Measurements from ENCODE around the gene ELAVL4.

DNA sequence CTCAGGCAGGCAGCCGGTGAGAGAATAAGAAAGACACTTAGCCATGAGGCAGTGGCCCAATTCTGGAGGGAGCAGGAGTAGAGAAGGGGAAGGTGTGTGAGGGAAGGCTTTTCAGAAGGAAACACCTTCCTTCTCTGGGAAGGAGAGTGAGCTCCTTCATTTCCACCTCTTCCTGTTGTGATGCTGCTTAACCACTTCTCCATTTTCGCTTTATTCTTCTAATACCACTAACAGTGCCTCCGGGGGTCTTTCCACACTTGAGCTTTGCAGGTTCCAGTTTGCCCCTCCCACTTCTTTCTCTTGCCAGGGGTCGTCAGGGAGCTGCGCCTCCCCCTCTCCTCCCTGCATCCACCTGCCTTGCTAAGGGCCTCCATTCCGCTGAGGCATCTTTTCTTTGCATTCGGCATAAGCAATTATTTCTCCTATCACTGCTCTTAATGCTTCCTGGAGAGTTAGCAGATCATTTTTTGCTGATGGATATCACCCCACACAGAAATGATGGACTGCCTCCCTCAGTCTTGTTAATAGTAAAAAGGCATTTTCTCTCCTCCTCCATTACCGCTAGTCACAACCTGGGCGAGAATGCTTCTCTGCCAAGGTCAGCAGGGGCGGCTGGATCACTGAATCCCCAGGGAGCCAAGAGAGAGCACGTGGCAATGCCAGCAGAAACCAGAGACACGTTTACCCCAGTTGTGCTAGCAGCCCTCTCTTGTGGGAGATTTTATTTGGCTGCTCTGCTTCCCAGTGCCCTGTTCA is 74.8 kb downstream of the ELAVL4 start:
- TF ChIP-seq, protein P1, sequence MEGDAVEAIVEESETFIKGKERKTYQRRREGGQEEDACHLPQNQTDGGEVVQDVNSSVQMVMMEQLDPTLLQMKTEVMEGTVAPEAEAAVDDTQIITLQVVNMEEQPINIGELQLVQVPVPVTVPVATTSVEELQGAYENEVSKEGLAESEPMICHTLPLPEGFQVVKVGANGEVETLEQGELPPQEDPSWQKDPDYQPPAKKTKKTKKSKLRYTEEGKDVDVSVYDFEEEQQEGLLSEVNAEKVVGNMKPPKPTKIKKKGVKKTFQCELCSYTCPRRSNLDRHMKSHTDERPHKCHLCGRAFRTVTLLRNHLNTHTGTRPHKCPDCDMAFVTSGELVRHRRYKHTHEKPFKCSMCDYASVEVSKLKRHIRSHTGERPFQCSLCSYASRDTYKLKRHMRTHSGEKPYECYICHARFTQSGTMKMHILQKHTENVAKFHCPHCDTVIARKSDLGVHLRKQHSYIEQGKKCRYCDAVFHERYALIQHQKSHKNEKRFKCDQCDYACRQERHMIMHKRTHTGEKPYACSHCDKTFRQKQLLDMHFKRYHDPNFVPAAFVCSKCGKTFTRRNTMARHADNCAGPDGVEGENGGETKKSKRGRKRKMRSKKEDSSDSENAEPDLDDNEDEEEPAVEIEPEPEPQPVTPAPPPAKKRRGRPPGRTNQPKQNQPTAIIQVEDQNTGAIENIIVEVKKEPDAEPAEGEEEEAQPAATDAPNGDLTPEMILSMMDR (IDR thresholded peaks at IDR 0.05; ENCODE audit: insufficient read depth, low read depth, low read length): no peak
- TF ChIP-seq EZH2 (IDR thresholded peaks at IDR 0.05; ENCODE audit: insufficient read depth, low read length): no peak
